OCI-LY1 (cell line): ENCODE results near the gene AACS.

Source experiments
- EZH2 ChIP-seq: fragments of 200-600 bp; sonication (generic), shearing (Covaris generic); IDR thresholded peaks from 2 replicates; pipeline ENCODE4 v1.8.0; 2017; ENCODE audit warnings: borderline replicate concordance, mixed run types, mild to moderate bottlenecking, antibody characterized with exemption, low read length, moderate library complexity, mixed read lengths
- TF ChIP-seq, protein P1 (sequence below): fragments of 200-600 bp; sonication (generic), shearing (Covaris generic); IDR thresholded peaks from 2 replicates; pipeline ENCODE4 v1.5.1; 2017; ENCODE audit warnings: mild to moderate bottlenecking, antibody characterized with exemption, low read length, moderate library complexity, mixed read lengths

- TF ChIP-seq, protein P1, sequence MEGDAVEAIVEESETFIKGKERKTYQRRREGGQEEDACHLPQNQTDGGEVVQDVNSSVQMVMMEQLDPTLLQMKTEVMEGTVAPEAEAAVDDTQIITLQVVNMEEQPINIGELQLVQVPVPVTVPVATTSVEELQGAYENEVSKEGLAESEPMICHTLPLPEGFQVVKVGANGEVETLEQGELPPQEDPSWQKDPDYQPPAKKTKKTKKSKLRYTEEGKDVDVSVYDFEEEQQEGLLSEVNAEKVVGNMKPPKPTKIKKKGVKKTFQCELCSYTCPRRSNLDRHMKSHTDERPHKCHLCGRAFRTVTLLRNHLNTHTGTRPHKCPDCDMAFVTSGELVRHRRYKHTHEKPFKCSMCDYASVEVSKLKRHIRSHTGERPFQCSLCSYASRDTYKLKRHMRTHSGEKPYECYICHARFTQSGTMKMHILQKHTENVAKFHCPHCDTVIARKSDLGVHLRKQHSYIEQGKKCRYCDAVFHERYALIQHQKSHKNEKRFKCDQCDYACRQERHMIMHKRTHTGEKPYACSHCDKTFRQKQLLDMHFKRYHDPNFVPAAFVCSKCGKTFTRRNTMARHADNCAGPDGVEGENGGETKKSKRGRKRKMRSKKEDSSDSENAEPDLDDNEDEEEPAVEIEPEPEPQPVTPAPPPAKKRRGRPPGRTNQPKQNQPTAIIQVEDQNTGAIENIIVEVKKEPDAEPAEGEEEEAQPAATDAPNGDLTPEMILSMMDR, result no peak
- no peak for TF ChIP-seq EZH2
Measured at GRCh38 chr12:125069616-125070015, 4.4 kb downstream of the AACS start.
